HG03460 (cell line): ENCODE results near the gene ZRANB3.
A peak's percentile ranks its signal among the peaks of the same experiment; 100 is the strongest.
"Not testable (repeated sequence)": the region's sequence is repeated elsewhere in the genome, so short reads cannot be mapped to it uniquely, and the experiment has no call there.

Experiments used
- ATAC-seq: cut with Tn5 transposase; IDR thresholded peaks from one replicate; pipeline ENCODE4 v1.9.1; 2021; ENCODE audit not compliant: unreplicated experiment

ZRANB3 gene

DNA sequence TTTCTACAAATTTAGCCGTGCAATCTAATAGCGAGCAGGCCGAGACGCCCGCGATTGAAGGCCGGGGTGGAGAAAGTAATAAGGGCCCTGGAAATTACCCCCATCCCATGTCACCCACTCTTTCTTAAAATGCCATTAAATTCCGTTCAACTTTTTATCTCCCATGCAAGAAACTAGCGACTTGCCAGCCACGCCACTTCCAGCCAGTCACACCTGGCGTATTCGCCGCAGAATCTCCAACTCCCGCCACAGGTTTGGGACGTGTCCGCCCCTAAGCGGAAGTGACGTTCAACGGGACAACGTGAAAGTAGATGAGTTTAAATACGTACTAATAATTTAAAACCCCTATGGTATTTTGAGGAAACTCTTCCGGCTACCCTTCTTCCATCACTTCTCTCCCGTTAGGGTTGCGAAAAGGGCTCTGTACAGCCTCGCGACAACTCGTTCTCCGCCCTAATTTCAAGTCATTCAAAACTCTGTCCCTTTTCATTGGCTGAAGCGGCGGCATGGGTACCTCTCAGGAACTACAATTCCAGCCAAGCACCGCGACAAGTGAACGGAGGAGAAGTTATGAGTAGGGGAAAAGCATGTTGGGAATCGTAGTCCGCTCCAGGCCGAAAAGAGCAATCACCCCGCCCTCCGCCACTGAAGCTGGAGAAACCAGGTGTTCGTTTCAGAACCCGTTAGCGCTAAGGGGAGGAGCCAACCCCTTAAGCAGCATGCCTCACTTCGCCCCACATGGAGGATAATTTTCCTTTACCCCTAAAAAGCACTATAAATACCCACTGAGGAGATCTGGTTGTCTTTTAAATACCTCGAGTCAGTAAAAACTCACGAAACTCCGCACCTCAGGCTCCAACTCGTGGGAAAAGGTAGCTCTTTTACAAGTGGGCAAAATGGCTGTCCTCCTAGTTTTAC, at the start of gene ZRANB3:
Gene ZRANB3 (minus strand): TSS at position 906 of the 918 bp plus-strand sequence.
- peak; percentile 68 for ATAC-seq

- no peak for ATAC-seq
Measured at GRCh38 chr2:135573620-135574019, 42.6 kb upstream of the ZRANB3 start.

GRCh38 chr2:135570884-135571283, 39.9 kb upstream of the ZRANB3 start:
- no peak for ATAC-seq

- ATAC-seq = no peak
Measured at GRCh38 chr2:135563793-135564192, 32.8 kb upstream of the ZRANB3 start.

GRCh38 chr2:135561925-135562324, 30.9 kb upstream of the ZRANB3 start:
- ATAC-seq = no peak

- ATAC-seq = no peak
Measured at GRCh38 chr2:135557530-135557929, 26.5 kb upstream of the ZRANB3 start.

DNA sequence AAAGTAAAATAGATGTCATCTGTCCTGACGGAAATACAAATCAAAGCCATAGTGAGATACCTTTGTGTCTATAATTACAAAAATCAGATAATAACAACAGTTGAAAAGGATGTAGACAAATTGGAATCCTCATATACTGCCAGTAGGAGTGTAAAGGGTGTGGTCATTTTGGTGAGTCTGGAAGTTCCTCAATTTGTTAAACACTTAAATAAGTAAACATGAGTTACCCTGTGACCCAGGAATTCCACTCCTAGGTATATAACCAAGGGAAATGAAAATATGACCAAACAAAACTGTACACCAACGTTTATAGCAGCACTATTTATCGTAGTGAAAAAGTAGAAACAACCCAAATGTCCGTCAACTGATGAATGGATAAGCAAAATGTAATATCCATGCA, 24.3 kb upstream of the ZRANB3 start:
- no peak for ATAC-seq

GRCh38 chr2:135552887-135553286, 21.9 kb upstream of the ZRANB3 start:
- no peak for ATAC-seq

DNA sequence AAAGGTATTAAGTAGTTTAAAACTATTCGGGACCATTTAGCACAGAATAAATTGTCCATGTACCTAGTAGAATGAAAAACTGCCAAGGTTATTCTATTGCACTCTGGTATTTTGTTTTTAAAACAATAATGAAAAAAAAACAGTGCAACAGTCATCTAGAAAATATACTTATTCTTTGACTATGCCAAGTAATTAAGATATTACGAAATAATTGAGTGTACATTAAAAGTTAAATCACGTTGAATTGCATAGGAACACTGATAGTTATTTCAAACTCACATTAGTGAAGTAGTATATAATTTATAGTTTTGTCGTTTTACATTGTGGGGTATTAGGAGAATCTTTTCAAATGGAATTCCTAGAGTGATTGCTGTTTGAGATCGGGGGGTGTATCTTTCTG, 20.3 kb upstream of the ZRANB3 start:
- ATAC-seq = no peak

DNA sequence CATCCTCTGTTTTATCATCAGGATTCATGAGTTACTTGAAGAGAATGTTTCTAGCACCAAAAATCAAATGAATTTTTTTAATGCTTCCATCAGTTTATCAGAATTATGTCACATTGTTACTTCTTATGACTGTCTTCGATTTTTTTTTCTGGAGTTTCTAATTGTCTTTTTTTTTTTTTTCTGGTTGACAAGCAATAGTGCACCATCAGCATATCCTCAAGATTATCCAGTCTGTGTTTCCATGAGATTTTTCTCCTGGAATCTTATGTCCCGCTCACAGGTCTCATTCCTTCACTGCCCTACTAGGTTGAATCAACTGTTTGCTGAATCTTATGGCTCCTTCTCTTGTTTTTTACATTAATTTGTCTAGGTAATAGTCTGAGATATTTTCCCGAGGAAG, 16.3 kb upstream of the ZRANB3 start:
- ATAC-seq = no peak

DNA sequence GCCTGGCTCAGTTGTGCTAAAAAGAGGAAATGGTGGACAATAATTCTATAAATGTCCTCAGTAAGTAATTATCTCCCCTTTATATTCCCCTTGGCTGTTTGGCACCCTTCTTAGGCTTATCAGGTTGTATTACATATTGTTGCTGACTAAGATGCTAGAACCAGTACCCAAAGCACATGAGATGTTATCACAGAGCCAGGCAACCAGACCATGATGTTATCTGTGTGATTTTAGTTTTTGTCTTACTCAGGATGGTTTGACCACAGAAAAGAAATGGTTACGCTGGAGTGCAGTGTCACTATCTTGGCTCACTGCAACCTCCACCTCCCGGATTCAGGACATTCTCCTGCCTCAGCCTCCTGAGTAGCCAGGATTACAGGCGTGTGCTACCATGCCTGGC, 15.4 kb upstream of the ZRANB3 start:
- ATAC-seq = no peak

DNA sequence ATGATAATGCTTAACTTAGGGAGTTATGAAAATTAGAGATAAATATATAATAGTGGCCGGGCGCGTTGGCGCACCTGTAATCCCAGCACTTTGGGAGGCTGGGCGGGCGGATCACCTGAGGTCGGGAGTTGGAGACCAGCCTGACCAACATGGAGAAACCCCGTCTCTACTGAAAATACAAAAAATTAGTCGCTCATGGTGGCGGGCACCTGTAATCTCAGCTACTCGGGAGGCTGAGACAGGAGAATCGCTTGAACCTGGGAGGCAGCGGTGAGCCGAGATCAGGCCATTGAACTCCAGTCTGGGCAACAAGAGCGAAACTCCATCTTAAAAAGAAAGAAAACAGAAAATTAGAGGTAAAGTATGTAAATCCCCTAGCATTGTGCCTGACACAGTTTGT, 2.5 kb upstream of the ZRANB3 start:
- not testable (repeated sequence) for ATAC-seq

- no peak for ATAC-seq
Measured at GRCh38 chr2:135532581-135532980, 1.6 kb upstream of the ZRANB3 start.

DNA sequence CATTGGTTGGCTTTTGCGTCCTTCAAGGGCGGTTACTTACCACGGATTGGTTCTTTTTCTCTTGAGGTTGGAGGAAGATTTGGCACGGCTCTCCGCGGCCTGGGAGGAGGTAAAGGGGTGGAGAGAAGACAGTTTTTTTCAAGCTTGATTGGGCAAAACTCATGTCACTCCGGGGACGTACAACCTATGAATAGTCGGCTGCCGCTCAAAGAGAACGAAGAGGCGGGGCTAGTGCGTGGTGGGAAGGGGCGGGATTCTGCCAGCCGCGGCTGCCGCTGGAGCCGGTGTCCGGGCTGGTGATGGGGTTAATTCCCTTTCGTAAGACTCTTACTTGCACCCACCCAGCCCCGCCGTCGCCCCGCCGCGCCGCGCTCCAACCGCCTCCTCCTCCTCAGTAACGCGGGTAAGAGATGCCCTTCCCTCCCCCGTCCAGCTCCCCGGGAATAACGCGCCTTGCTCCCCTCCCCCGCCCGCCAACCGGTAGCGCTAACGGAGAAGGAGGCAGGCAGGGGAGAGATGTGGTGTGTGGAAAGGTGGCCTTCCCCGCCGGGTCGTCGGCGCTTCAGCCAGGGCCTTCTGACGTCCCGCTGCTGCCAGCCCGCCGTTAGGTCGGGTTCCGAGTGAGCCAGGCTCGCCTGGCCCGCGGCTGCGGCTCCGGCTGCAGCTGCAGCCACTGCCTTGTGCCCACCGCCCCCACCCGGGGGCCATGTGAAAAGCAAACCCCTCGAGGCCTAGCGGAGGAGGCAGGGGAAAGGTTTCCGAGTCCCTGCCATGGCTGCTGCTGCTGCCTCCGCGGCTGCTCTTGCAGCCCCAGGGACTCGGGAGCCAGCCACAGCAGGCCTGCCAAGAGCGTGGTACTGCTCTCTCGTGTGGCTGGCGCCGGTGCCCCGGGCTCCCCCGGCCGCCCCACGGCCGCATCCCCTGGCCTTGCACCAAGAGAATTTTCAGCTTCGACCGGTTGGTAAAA, 496 bp upstream of the ZRANB3 start, which contains the start of gene R3HDM1:
Gene R3HDM1 (plus strand): TSS at position 254 of the 967 bp plus-strand sequence. CDS start 73,362 bp downstream, outside the sequence.
- ATAC-seq = peak; percentile 76

DNA sequence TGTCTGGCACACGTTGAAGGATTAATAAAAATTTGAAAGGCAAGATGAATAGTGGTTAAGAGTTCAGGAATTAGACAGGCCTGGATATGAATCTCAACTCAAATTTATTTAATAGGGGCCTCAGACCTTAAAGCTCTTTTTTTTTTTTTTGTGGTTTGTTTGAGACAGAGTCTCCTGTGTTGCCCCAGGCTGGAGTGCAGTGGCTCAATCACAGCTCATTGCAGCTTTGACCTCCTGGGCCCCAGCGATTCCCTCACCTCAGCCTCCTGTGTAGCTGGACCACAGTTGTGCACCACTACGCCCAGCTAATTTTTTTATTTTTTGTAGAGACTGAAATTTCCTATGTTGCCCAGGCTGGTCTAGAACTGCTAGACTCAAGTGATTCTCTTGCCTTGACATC, 3.0 kb downstream of the ZRANB3 start:
- ATAC-seq = no peak

- no peak for ATAC-seq
Measured at GRCh38 chr2:135525786-135526185, 5.2 kb downstream of the ZRANB3 start.

DNA sequence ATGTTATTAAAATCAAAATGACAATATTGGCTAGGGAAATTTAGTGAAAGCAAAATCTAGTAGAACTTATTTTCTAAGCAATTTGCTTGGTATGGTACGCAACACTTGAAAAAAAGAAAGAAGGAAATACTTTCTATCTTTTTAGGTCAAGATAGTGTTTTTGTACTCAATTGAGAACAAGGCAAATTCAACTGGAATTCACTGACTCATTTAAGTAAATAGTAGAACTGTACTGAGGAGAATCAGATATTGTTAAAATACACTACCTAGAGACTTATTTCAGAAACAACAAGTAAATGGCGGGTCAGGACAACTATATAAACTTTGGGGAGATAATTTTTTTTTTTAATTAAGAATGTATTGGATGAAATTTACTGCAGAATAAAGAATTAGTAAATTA, 18.9 kb downstream of the ZRANB3 start:
- ATAC-seq = no peak

- no peak for ATAC-seq
Measured at GRCh38 chr2:135510577-135510976, 20.4 kb downstream of the ZRANB3 start.

GRCh38 chr2:135504811-135505210, 26.2 kb downstream of the ZRANB3 start:
- no peak for ATAC-seq

GRCh38 chr2:135498588-135498987, 32.4 kb downstream of the ZRANB3 start:
- ATAC-seq = not testable (repeated sequence)

DNA sequence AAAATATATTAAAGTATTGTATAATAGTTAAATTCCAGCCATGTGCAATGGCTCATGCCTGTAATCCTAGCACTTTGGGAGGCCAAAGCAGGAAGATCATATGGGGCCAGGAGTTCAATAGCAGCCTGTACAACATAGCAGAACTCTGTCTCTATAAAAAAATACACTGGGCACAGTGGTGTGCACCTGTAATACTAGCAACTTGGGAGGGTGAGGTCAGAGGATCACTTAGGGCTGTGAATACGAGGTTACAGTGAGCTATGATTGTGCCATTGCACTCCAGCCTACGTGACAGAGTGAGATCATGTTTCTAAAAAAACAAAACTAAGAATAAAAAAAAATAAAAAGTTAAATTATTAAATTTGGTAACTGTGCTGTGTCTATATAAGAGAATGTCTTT, 36.1 kb downstream of the ZRANB3 start:
- no peak for ATAC-seq
